RWPE1 (cell line): Measurements from ENCODE around the gene SLC7A8.

Source experiments
- CTCF ChIA-PET: fragments of 350-600 bp; sonication (Branson Sonifier 250); formaldehyde crosslinking; extraction: SDS; loops from one replicate; lab custom pipeline; 2021; lab: Yijun Ruan, JAX
- POLR2A ChIA-PET: fragments of 400-600 bp; formaldehyde crosslinking; extraction: SDS; loops from one replicate; lab custom pipeline; 2020; ENCODE audit warnings: antibody characterized with exemption; ENCODE audit not compliant: low non-redundant PET; lab: Yijun Ruan, JAX
- DNase-seq: peaks from one replicate; pipeline ENCODE4 v3.0.0; 2012; ENCODE audit warnings: low spot score
- H3K27ac ChIP-seq: fragments of 450-650 bp; 2 replicates; pipeline ENCODE4 v1.5.1; 2017
- CTCF ChIP-seq: fragments of 450-650 bp; conservative IDR thresholded peaks from 2 replicates; pipeline ENCODE4 v1.5.1; 2017; ENCODE audit warnings: low read depth, mild to moderate bottlenecking

SLC7A8 gene

GRCh38 chr14:23131482-23131881, 52.0 kb downstream of the SLC7A8 start:
- POLR2A ChIA-PET, result no interaction called here
- H3K27ac ChIP-seq, result peak overlapping the region; percentile 79
- CTCF ChIA-PET, result interaction anchor here (0.5 to 1.1 kb wide), 3 partner anchors 11 to 55 kb away, joined by 3 to 4 read pairs (median 3); no protein-coding TSS in a partner anchor
- no peak for TF ChIP-seq CTCF
- DNase-seq, result no peak

GRCh38 chr14:23130871-23131270, 52.6 kb downstream of the SLC7A8 start:
- no peak for TF ChIP-seq CTCF
- ChIA-PET CTCF (interaction anchor here (1.1 kb wide), 1 partner anchor 10 kb away, joined by 3 read pairs; no protein-coding TSS in a partner anchor), POLR2A (no interaction called here)
- H3K27ac ChIP-seq, result peak overlapping the region; percentile 79
- no peak for DNase-seq

GRCh38 chr14:23129759-23130316, 53.6 kb downstream of the SLC7A8 start:
- POLR2A ChIA-PET, result no interaction called here
- CTCF ChIA-PET, result interaction anchor here (0.5 to 0.8 kb wide), 2 partner anchors 9 to 165 kb away, joined by 3 read pairs; no protein-coding TSS in a partner anchor
- no peak overlapping the region for H3K27ac ChIP-seq
- no peak for DNase-seq
- no peak for TF ChIP-seq CTCF

- DNase-seq, result no peak
- no peak for TF ChIP-seq CTCF
- H3K27ac ChIP-seq, result no peak overlapping the region
- CTCF ChIA-PET, result interaction anchor here (0.5 to 0.8 kb wide), 2 partner anchors 9 to 165 kb away, joined by 3 read pairs; no protein-coding TSS in a partner anchor
- POLR2A ChIA-PET, result no interaction called here
These were observed 54.3 kb downstream of the SLC7A8 start for GRCh38 chr14:23128969-23129758.

- POLR2A ChIA-PET, result no interaction called here
- H3K27ac ChIP-seq, result peak overlapping the region; percentile 43
- DNase-seq, result no peak
- TF ChIP-seq CTCF, result no peak
- CTCF ChIA-PET, result no interaction called here
These were observed 55.6 kb downstream of the SLC7A8 start for GRCh38 chr14:23127861-23128260.

- POLR2A ChIA-PET, result interaction anchor here (0.6 kb wide), 1 partner anchor 25 kb away, joined by 7 read pairs; no protein-coding TSS in a partner anchor
- no peak for TF ChIP-seq CTCF
- no peak for DNase-seq
- peak overlapping the region; percentile 43 for H3K27ac ChIP-seq
- CTCF ChIA-PET, result interaction anchor here (0.7 kb wide), 1 partner anchor 61 kb away, joined by 5 read pairs; no protein-coding TSS in a partner anchor
These were observed 56.7 kb downstream of the SLC7A8 start for GRCh38 chr14:23126548-23127278.
